Stimulated activated CD8-positive, alpha-beta memory T cell treated with anti-CD3 and anti-CD28 coated beads, Interleukin-15, amount 100 ng/mL, for 48 hours (primary cell): ENCODE results near the gene C4orf50.

Source experiments
- DNase-seq, 2 donors: peaks; one replicate each; pipeline ENCODE4 v3.0.0-alpha.2; 2020; ENCODE audit warnings: low read depth in 2 of 2

Gene C4orf50

GRCh38 chr4:5943561-5943960 lies 74.7 kb downstream of the C4orf50 start:
- DNase-seq: no peak

- DNase-seq: no peak
Measured at GRCh38 chr4:5942947-5943346, 75.3 kb downstream of the C4orf50 start.

- DNase-seq: no peak
Measured at GRCh38 chr4:5941601-5942000, 76.6 kb downstream of the C4orf50 start.

DNA sequence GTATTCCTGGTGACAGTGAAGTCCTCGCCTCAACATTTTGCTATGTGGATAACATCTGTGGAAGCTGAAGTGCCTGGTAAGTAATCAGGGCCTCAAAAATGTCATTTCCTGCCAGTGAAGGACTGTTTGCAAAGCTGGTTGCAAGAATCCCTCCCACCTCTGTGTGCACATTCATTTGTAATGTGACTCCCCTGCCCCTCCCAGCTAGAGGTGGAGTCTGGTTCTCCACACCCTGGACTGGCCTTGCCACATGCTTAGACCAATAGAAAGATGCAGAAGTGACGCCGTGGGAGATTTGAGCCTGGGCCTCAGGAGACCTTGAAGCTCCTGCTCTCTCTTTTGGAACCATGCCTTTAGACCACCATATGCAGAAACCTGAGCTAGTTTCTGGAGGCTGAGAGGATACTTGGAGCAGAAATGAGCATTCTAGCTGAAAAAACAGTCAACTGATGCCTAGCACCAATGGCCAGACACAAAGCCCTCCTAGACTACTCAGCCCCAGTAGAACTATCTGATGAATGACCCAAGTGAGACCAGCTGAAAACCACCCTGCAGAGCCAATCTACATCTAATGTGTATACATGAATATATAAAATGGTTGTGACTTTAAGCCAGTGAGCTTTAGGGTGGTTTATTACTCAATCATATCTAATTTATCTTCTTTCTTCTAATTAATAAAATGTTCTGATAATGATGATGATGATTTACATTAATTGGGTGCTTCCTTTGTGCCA lies 77.6 kb downstream of the C4orf50 start:
- no peak for DNase-seq

GRCh38 chr4:5933996-5934831 lies 84.0 kb downstream of the C4orf50 start:
- DNase-seq: no peak

GRCh38 chr4:5933116-5933515 lies 85.1 kb downstream of the C4orf50 start:
- DNase-seq: no peak

DNA sequence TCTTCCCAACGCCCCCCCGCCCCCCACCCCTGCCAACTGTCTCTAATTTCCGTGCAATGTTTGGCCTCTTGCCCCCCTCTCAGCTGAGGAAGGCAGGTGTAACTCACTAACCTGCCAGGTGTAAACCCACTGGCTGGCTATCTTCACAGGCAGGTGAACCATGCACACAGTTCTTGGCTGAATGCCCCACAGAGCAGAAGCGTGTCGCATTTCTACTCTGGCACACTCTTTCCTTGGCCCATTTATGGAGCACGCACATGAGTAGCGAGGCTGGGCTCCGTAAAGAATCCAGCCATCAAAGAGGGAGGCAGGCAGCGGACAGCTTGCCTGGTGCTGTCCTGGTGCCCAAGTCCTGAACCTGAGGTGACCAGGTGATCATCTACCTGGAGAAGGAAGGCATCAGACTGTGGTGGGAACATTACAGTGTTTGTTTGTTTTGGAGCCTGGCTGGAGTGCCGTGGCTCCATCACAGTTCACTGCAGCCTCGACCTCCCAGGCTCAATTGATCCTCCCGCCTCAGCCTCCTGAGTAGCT lies 86.1 kb downstream of the C4orf50 start:
- no peak for DNase-seq

GRCh38 chr4:5931526-5931925 lies 86.7 kb downstream of the C4orf50 start:
- DNase-seq: no peak

DNA sequence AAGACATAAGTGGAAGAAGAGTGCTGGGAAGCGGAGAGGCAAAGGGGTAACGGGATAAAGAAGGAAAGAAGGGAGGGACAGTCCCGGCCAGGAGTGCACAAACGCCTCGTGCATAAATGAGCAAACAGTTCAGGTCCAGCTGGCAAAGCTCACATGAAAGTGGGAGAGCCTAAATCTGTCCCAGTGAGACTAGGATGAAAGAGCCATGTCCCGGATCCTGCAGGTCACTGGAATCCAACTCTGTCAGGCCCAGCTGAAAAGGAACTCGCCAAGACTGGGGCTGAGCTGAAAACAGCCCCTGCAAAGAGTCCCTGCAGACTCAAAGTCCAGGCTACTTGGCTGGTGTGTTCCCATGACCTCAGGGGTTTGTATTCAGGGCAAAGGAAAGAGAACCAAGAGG lies 87.4 kb downstream of the C4orf50 start:
- no peak for DNase-seq

DNA sequence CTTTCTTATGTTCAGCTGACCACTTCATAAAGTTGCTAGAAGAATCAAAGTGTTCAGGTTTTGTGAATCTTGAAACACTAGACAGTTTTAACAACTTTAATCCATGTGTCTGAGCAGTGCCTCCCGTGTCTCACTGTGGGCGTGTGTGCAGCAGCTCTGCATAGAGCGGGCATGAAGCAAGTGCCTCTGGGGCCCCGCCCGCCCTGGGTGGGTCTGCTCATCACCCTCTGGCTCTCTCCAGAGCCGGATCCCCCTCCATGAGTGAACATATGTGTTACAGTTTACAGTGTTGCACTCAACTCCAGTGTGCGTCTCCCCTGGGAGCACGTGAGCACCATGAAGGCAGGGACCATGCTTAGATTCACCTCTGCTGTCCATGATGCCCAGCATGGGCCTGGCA lies 87.8 kb downstream of the C4orf50 start:
- no peak for DNase-seq

- DNase-seq: no peak
Measured at GRCh38 chr4:5928844-5929420, 89.3 kb downstream of the C4orf50 start.

DNA sequence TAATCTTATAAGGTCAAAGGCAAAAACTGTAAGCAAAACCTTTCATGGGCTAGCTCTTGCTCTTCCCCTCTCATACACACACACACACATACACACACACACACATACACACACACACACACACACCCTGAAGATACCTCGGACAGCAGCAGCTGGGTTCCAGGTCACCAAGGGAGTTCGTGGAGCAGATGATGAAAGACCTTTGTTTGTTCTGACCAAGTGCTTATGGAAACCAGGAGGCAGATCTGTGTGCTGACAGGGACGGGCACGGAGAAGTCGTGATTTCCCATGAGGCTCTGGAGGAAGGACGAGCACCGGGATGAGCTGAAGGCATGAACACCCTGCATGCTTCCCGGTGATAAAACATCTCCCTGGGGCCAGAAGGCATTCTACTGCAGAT lies 90.0 kb downstream of the C4orf50 start:
- no peak for DNase-seq

GRCh38 chr4:5927747-5928146 lies 90.5 kb downstream of the C4orf50 start:
- DNase-seq: no peak

GRCh38 chr4:5927116-5927515 lies 91.1 kb downstream of the C4orf50 start:
- DNase-seq: no peak

DNA sequence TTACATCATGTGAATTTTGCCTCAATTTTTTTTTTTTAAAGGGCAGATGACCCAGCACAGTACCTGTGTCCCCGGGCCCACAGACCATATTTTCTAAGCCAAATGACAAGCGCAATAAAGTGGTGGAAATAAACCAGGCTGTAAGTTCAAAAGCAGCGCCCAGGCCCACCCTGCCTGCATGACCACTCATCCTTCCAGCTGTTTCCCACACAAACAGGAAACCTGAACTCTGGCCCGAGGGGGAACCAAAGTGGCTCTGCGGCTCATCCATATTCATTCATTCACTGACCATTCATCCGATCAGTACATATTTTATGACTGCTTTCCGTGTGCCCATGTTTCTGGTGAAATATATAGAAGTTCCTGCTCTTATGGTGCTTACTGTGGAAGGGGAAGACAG lies 91.6 kb downstream of the C4orf50 start:
- DNase-seq: no peak

GRCh38 chr4:5925419-5926200 lies 92.6 kb downstream of the C4orf50 start:
- no peak for DNase-seq

DNA sequence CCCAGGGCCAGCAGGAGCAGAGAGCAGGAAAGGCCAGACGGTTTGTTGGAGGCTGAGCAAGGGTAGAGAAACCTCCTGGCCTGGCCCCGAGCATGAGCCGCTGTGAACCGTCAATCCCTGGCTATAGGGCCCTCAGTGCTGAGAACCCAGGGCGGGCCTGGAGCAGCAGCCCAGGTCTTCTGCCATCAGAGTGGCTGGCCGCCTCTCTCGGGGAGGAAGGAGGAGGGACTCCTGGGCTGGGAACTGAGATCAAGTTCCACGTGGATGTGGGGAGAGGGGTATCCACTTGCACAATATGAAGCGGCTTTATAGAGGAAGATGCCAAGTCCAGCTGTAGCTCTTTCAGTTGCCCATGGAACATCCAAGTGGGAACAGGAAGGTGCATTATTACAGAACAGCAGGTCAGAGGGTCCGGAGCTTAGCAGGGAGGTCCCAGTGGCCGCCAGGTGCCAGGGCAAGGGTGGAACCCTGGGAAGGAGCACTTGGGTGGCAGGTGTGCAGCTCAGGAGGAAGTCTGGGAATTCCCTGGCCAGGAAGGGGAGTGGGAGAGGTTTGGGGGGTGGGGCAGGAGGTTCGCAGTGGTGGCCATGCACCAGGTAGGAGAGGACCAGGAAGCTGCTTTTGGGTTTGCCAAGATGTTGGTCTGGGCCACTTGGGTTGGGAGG lies 93.6 kb downstream of the C4orf50 start:
- no peak for DNase-seq

- no peak for DNase-seq
Measured at GRCh38 chr4:5923376-5923775, 94.9 kb downstream of the C4orf50 start.

GRCh38 chr4:5922556-5922955 lies 95.7 kb downstream of the C4orf50 start:
- DNase-seq: no peak

DNA sequence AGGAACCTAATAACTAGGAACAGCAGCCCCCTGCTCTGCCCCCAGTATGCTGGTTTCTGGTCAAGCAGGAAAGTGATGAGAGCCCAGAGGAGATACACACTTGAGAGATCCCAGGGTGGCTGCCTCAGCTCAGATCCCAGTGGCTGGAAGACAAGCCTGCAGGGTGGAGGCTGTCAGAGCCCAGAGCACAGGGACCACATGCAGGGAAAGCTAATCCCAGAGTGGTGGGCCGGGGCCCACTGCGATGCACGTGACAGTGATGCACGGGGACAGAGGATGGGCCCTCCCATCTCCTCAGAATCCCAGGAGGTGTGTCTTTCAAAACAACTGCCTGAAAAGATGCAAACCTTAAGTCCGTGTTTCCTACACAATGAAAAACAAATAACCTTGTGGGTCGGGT lies 96.2 kb downstream of the C4orf50 start:
- DNase-seq: no peak
